SK-N-SH treated with all-trans-retinoic acid at 6 μM for 48 hours (cell line): ENCODE data around the gene SRRM3.

Experiments
- ATAC-seq: fragments of 200-7000 bp; cut with Tn5 transposase; 3 replicates; pipeline ENCODE4 v1.9.1; 2020; ENCODE audit warnings: mild to moderate bottlenecking, moderate library complexity
- ARNTL ChIP-seq: fragments of 450-650 bp; formaldehyde crosslinking; IDR thresholded peaks from 2 replicates; pipeline ENCODE4 v1.5.0; 2020; ENCODE audit warnings: low read depth, mild to moderate bottlenecking, moderate library complexity, borderline replicate concordance
- BACH2 ChIP-seq: fragments of 250-450 bp; sonication (Bioruptor Pico); IDR thresholded peaks from 2 replicates; pipeline ENCODE4 v1.9.0; 2021; ENCODE audit warnings: mild to moderate bottlenecking, borderline replicate concordance
- CSDC2 ChIP-seq: fragments of 250-450 bp; sonication (Bioruptor Pico); IDR thresholded peaks from 2 replicates; pipeline ENCODE4 v1.5.0; 2020; ENCODE audit warnings: mild to moderate bottlenecking, moderate library complexity
- ESRRG ChIP-seq: fragments of 250-450 bp; sonication (Bioruptor Pico); IDR thresholded peaks from 2 replicates; pipeline ENCODE4 v1.6.1; 2021; ENCODE audit warnings: mild to moderate bottlenecking
- GLIS3 ChIP-seq: fragments of 250-450 bp; sonication (Bioruptor Pico); IDR thresholded peaks from 2 replicates; pipeline ENCODE4 v1.5.0; 2020; ENCODE audit warnings: mild to moderate bottlenecking, moderate library complexity
- ISL1 ChIP-seq: fragments of 250-450 bp; sonication (Bioruptor Pico); IDR thresholded peaks from 2 replicates; pipeline ENCODE4 v2.1.2; 2022; ENCODE audit warnings: mild to moderate bottlenecking, moderate library complexity
- OSR1 ChIP-seq: fragments of 250-450 bp; sonication (Bioruptor Pico); IDR thresholded peaks from 2 replicates; pipeline ENCODE4 v1.8.0; 2022; ENCODE audit warnings: moderate library complexity, mild to moderate bottlenecking, inconsistent platforms
- PPARA ChIP-seq: fragments of 250-450 bp; sonication (Bioruptor Pico); IDR thresholded peaks from 2 replicates; pipeline ENCODE4 v1.5.0; 2020; ENCODE audit warnings: mild to moderate bottlenecking, borderline replicate concordance
- RARB ChIP-seq: fragments of 250-450 bp; sonication (Bioruptor Pico); IDR thresholded peaks from 2 replicates; pipeline ENCODE4 v1.8.0; 2021; ENCODE audit warnings: mild to moderate bottlenecking, moderate library complexity
- TCF4 ChIP-seq: fragments of 250-450 bp; sonication (Bioruptor Pico); IDR thresholded peaks from 2 replicates; pipeline ENCODE4 v1.8.0; 2021; ENCODE audit warnings: mild to moderate bottlenecking, moderate library complexity, borderline replicate concordance
- TOX ChIP-seq: fragments of 250-450 bp; sonication (Bioruptor Pico); IDR thresholded peaks from 2 replicates; pipeline ENCODE4 v1.8.0; 2021; ENCODE audit warnings: mild to moderate bottlenecking, moderate library complexity, borderline replicate concordance
- ZC3H10 ChIP-seq: fragments of 250-450 bp; sonication (Bioruptor Pico); IDR thresholded peaks from 2 replicates; pipeline ENCODE4 v1.5.1; 2021; ENCODE audit warnings: mild to moderate bottlenecking, moderate library complexity
- ZFP3 ChIP-seq: fragments of 250-450 bp; sonication (Bioruptor Pico); IDR thresholded peaks from 2 replicates; pipeline ENCODE4 v1.5.0; 2020; ENCODE audit warnings: mild to moderate bottlenecking, moderate library complexity
- ZFP30 ChIP-seq: fragments of 450-650 bp; formaldehyde crosslinking; IDR thresholded peaks from 2 replicates; pipeline ENCODE4 v1.5.0; 2022; ENCODE audit warnings: mild to moderate bottlenecking, moderate library complexity
- ZNF565 ChIP-seq: fragments of 450-650 bp; formaldehyde crosslinking; conservative IDR thresholded peaks from 2 replicates; pipeline ENCODE4 v1.5.0; 2020; ENCODE audit warnings: low read depth, mild to moderate bottlenecking, moderate library complexity
- ZNF70 ChIP-seq: fragments of 450-650 bp; formaldehyde crosslinking; IDR thresholded peaks from 2 replicates; pipeline ENCODE4 v1.5.0; 2020; ENCODE audit warnings: mild to moderate bottlenecking, moderate library complexity
- ZNF8 ChIP-seq: fragments of 450-650 bp; formaldehyde crosslinking; IDR thresholded peaks from 2 replicates; pipeline ENCODE4 v1.5.0; 2020; ENCODE audit warnings: mild to moderate bottlenecking, moderate library complexity
- TF ChIP-seq, protein P1 (sequence below): fragments of 250-450 bp; sonication (Bioruptor Pico); IDR thresholded peaks from 2 replicates; pipeline ENCODE4 v1.8.0; 2020; ENCODE audit warnings: mild to moderate bottlenecking, moderate library complexity, borderline replicate concordance
- TF ChIP-seq, protein P2 (sequence below): fragments of 250-450 bp; sonication (Bioruptor Pico); IDR thresholded peaks from 2 replicates; pipeline ENCODE4 v1.5.1; 2020; ENCODE audit warnings: low read depth, mild to moderate bottlenecking, moderate library complexity
- TF ChIP-seq, protein P3 (sequence below): fragments of 250-450 bp; sonication (Bioruptor Pico); IDR thresholded peaks from 2 replicates; pipeline ENCODE4 v1.5.0; 2020; ENCODE audit warnings: mild to moderate bottlenecking, moderate library complexity
- TF ChIP-seq, protein P4 (sequence below): fragments of 250-450 bp; sonication (Bioruptor Pico); IDR thresholded peaks from 2 replicates; pipeline ENCODE4 v1.8.0; 2021; ENCODE audit warnings: low read depth, mild to moderate bottlenecking, moderate library complexity, borderline replicate concordance
- TF ChIP-seq, protein P5 (sequence below): fragments of 250-450 bp; sonication (Bioruptor Pico); IDR thresholded peaks from 2 replicates; pipeline ENCODE4 v1.5.1; 2021; ENCODE audit warnings: mild to moderate bottlenecking, moderate library complexity

Gene SRRM3

DNA sequence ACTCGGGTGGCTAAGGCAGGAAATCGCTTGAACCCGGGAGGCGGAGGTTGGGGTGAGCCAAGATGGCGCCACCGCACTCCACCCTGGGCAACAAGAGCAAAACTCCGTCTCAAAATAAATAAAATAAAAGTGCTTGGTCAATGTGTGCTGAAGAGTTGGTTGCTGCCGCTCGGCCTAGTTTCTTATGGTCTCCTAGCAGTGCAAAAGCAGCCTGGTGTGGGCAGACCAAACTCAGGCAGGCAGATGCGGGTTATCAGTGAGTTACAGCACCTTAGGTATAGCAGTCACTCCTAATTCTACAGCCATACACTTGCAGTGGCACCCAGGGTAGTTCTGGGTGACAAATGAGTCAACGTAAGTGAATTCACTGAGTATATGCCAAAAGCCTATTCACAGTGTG is 123.4 kb downstream of the SRRM3 start:
- TF ChIP-seq RARB (CRISPR knock-in tag): no peak
- TF ChIP-seq, protein P1, sequence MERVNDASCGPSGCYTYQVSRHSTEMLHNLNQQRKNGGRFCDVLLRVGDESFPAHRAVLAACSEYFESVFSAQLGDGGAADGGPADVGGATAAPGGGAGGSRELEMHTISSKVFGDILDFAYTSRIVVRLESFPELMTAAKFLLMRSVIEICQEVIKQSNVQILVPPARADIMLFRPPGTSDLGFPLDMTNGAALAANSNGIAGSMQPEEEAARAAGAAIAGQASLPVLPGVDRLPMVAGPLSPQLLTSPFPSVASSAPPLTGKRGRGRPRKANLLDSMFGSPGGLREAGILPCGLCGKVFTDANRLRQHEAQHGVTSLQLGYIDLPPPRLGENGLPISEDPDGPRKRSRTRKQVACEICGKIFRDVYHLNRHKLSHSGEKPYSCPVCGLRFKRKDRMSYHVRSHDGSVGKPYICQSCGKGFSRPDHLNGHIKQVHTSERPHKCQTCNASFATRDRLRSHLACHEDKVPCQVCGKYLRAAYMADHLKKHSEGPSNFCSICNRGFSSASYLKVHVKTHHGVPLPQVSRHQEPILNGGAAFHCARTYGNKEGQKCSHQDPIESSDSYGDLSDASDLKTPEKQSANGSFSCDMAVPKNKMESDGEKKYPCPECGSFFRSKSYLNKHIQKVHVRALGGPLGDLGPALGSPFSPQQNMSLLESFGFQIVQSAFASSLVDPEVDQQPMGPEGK (CRISPR knock-in tag): no peak
- TF ChIP-seq, protein P2, sequence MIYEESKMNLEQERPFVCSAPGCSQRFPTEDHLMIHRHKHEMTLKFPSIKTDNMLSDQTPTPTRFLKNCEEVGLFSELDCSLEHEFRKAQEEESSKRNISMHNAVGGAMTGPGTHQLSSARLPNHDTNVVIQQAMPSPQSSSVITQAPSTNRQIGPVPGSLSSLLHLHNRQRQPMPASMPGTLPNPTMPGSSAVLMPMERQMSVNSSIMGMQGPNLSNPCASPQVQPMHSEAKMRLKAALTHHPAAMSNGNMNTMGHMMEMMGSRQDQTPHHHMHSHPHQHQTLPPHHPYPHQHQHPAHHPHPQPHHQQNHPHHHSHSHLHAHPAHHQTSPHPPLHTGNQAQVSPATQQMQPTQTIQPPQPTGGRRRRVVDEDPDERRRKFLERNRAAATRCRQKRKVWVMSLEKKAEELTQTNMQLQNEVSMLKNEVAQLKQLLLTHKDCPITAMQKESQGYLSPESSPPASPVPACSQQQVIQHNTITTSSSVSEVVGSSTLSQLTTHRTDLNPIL (CRISPR knock-in tag): no peak
- TF ChIP-seq, protein P3, sequence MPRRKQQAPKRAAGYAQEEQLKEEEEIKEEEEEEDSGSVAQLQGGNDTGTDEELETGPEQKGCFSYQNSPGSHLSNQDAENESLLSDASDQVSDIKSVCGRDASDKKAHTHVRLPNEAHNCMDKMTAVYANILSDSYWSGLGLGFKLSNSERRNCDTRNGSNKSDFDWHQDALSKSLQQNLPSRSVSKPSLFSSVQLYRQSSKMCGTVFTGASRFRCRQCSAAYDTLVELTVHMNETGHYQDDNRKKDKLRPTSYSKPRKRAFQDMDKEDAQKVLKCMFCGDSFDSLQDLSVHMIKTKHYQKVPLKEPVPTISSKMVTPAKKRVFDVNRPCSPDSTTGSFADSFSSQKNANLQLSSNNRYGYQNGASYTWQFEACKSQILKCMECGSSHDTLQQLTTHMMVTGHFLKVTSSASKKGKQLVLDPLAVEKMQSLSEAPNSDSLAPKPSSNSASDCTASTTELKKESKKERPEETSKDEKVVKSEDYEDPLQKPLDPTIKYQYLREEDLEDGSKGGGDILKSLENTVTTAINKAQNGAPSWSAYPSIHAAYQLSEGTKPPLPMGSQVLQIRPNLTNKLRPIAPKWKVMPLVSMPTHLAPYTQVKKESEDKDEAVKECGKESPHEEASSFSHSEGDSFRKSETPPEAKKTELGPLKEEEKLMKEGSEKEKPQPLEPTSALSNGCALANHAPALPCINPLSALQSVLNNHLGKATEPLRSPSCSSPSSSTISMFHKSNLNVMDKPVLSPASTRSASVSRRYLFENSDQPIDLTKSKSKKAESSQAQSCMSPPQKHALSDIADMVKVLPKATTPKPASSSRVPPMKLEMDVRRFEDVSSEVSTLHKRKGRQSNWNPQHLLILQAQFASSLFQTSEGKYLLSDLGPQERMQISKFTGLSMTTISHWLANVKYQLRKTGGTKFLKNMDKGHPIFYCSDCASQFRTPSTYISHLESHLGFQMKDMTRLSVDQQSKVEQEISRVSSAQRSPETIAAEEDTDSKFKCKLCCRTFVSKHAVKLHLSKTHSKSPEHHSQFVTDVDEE (CRISPR knock-in tag): no peak
- TF ChIP-seq GLIS3 (CRISPR knock-in tag): no peak
- no peak for TF ChIP-seq ZNF70 (CRISPR knock-in tag)
- TF ChIP-seq CSDC2 (CRISPR knock-in tag): no peak
- no peak for TF ChIP-seq ZNF8 (CRISPR knock-in tag)
- no peak for TF ChIP-seq OSR1 (CRISPR knock-in tag)
- TF ChIP-seq ESRRG (CRISPR knock-in tag): no peak
- no peak for TF ChIP-seq BACH2 (CRISPR knock-in tag)
- no peak for TF ChIP-seq ZNF565
- no peak for TF ChIP-seq PPARA (CRISPR knock-in tag)
- TF ChIP-seq TCF4 (CRISPR knock-in tag): no peak
- no peak for TF ChIP-seq ARNTL (CRISPR knock-in tag)
- no peak for TF ChIP-seq ZC3H10 (CRISPR knock-in tag)
- TF ChIP-seq TOX: no peak
- TF ChIP-seq, protein P4, sequence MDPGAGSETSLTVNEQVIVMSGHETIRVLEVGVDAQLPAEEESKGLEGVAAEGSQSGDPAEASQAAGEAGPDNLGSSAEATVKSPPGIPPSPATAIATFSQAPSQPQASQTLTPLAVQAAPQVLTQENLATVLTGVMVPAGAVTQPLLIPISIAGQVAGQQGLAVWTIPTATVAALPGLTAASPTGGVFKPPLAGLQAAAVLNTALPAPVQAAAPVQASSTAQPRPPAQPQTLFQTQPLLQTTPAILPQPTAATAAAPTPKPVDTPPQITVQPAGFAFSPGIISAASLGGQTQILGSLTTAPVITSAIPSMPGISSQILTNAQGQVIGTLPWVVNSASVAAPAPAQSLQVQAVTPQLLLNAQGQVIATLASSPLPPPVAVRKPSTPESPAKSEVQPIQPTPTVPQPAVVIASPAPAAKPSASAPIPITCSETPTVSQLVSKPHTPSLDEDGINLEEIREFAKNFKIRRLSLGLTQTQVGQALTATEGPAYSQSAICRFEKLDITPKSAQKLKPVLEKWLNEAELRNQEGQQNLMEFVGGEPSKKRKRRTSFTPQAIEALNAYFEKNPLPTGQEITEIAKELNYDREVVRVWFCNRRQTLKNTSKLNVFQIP (CRISPR knock-in tag): no peak
- TF ChIP-seq ISL1: no peak

DNA sequence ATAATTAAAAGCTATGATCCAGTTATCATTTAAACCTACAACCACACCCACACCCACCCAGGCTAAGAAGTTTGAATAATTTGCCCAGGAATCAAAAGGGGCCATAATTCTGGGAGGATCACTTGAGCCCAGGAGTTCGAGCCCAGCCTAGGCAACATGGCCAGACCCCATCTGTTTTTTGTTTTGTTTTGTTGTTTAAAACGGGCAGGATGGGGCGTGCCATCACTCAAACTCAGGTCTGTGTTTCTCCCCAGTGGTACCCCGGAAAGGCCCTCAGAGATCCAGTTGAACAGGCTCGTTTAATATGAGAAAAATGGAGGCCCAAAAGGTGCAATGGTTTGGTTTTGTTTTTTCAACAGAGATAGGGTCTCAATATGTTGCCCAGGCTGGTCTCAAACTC is 124.1 kb downstream of the SRRM3 start:
- no peak for ATAC-seq
- TF ChIP-seq ZFP30 (CRISPR knock-in tag) (no peak), ZFP3 (CRISPR knock-in tag) (no peak), ARNTL (CRISPR knock-in tag) (no peak), CSDC2 (CRISPR knock-in tag) (no peak), ZC3H10 (CRISPR knock-in tag) (no peak), BACH2 (CRISPR knock-in tag) (no peak), ZNF565 (no peak), GLIS3 (CRISPR knock-in tag) (no peak), PPARA (CRISPR knock-in tag) (no peak)

More for the DNA sequence above, 123.4 kb downstream of the SRRM3 start:
- ATAC-seq: no peak

DNA sequence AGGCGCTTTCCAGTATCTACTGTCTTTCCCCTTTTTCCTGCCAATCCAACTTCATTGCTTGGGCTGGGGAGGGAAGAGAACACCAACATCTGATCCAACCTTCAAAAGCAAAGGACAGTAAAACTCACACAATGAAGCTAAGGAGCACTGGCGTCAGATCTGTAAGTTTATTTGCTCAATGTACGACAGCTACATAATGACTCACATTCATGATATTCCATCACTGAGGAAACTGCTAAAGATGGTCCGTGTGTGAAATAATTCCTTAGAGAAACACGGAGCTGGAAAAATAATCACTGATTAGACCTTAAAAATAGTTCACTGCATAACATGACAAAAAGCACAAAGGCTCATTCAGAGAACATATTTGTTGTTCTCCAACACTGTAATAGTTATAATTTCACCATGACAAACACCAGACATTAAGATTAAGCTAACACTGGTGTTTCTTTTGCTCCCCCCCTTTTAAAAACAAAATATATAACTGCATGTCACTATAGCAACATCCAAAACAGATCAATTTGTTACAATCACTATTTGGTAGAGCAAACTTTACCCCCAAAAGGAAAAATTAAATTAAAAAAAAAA is 125.0 kb downstream of the SRRM3 start:
- no peak for TF ChIP-seq ZNF8 (CRISPR knock-in tag)
- TF ChIP-seq ZFP3 (CRISPR knock-in tag): no peak
- TF ChIP-seq, protein P1 (CRISPR knock-in tag): no peak
- TF ChIP-seq ZFP30 (CRISPR knock-in tag): no peak
- TF ChIP-seq TCF4 (CRISPR knock-in tag): no peak
- TF ChIP-seq TOX: no peak
- TF ChIP-seq ISL1: no peak
- TF ChIP-seq, protein P5, sequence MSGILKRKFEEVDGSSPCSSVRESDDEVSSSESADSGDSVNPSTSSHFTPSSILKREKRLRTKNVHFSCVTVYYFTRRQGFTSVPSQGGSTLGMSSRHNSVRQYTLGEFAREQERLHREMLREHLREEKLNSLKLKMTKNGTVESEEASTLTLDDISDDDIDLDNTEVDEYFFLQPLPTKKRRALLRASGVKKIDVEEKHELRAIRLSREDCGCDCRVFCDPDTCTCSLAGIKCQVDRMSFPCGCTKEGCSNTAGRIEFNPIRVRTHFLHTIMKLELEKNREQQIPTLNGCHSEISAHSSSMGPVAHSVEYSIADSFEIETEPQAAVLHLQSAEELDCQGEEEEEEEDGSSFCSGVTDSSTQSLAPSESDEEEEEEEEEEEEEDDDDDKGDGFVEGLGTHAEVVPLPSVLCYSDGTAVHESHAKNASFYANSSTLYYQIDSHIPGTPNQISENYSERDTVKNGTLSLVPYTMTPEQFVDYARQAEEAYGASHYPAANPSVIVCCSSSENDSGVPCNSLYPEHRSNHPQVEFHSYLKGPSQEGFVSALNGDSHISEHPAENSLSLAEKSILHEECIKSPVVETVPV (CRISPR knock-in tag): no peak
- no peak for TF ChIP-seq ZNF70 (CRISPR knock-in tag)
- TF ChIP-seq, protein P2 (CRISPR knock-in tag): no peak
- TF ChIP-seq GLIS3 (CRISPR knock-in tag): no peak
- no peak for TF ChIP-seq OSR1 (CRISPR knock-in tag)
- TF ChIP-seq ZNF565: no peak
- TF ChIP-seq PPARA (CRISPR knock-in tag): no peak
- no peak for TF ChIP-seq RARB (CRISPR knock-in tag)
- no peak for TF ChIP-seq BACH2 (CRISPR knock-in tag)
- TF ChIP-seq, all 23 proteins: peak for 0
- ATAC-seq: no peak
